Epithelial cell of esophagus (primary cell): Measurements from ENCODE around the gene RRAGC.
A peak's percentile ranks its signal among the peaks of the same experiment; 100 is the strongest.

Source experiments
- DNase-seq: peaks from one replicate; pipeline ENCODE4 v3.0.0; 2010; ENCODE audit warnings: low read depth
- H3K4me3 ChIP-seq: 2 replicates; pipeline ENCODE4 v1.5.1; 2011; ENCODE audit warnings: mild to moderate bottlenecking, low read length, control low read depth
- CTCF ChIP-seq: IDR thresholded peaks from 2 replicates; pipeline ENCODE4 v1.5.1; 2011; ENCODE audit warnings: low read depth, mild to moderate bottlenecking, low read length, control low read depth, inconsistent platforms; ENCODE audit not compliant: insufficient read depth; ENCODE audit errors: missing control alignments

RRAGC gene, protein sequence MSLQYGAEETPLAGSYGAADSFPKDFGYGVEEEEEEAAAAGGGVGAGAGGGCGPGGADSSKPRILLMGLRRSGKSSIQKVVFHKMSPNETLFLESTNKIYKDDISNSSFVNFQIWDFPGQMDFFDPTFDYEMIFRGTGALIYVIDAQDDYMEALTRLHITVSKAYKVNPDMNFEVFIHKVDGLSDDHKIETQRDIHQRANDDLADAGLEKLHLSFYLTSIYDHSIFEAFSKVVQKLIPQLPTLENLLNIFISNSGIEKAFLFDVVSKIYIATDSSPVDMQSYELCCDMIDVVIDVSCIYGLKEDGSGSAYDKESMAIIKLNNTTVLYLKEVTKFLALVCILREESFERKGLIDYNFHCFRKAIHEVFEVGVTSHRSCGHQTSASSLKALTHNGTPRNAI

GRCh38 chr1:38859561-38860453, at the start of gene RRAGC:
Gene RRAGC (minus strand): TSS chr1:38859772. CDS start chr1:38859646, 126 bp downstream.
- TF ChIP-seq CTCF = no peak
- peak; percentile 99 for DNase-seq
- peak within 1 kb of the TSS; percentile 77 for H3K4me3 ChIP-seq

DNA sequence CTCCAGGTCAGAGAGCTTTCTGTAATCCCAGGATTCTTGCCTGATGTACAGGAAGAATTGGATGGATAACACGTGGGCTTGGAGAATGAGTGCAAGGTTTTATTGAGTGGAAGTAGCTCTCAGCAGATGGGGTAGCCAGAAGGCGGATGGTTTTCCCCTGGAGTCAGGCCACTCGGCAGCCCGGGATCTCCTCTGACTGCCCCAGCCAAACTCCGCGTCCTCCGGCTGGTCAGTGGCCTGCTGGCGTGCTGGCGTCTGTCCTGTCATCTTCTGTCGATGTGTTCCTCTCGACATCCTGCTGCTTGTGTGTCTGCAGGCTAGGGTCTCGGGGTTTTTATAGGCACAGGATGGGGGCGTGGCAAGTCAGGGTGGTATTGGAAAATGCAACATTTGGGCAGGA, 49.2 kb upstream of the RRAGC start:
- DNase-seq = no peak
- no peak overlapping the region for H3K4me3 ChIP-seq
- no peak for TF ChIP-seq CTCF

- no peak for DNase-seq
- no peak for TF ChIP-seq CTCF
- H3K4me3 ChIP-seq = no peak overlapping the region
Observed at GRCh38 chr1:38905985-38906384, 46.4 kb upstream of the RRAGC start.

DNA sequence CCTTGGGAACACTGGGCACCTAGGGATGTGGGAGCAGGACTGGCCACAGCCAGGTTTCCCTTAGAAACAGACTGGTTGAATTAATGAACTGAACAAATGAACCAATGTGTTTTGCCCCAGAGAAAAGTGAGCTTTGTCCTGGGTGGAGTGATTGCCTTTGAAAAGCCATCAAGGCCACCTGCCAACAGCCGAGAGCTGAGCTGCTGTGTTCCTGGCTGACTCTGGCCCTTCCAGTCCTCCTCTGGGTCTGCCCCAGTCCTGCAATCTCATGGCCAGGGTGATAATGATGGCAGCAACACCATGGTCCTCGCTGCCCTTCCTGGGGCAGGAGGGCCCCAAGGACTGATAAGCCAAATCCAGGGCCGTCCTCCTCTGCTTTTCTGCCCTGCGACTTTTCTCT, 40.0 kb upstream of the RRAGC start:
- H3K4me3 ChIP-seq = no peak overlapping the region
- no peak for DNase-seq
- TF ChIP-seq CTCF = no peak

DNA sequence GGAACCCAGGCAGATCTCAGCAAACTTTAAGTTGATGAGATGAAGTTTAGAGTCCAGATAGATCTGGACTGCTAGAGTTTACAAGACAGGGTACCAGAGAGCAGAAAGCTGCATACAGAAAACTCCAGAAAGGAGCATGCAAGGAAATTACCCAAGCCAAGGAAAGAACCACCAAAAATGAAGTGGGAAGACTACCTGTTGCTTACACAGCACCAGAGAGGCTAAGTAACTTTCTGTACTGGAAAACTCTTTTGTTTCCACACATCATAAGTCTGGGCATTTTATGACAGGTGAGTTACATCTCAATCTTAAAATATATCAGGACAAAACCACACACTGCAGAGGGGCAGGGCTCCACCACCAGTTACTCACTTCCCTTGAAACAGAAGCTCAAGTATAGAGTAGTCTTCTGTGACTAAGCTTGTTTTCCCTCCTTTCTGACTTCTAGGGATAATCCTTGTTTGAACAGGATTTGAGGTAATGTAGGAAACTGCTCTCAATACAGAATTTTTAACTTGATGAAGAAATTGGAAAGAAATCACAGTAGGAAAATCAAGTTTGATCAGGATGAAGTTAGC, 39.2 kb upstream of the RRAGC start:
- H3K4me3 ChIP-seq = no peak overlapping the region
- TF ChIP-seq CTCF = no peak
- peak; percentile 70 for DNase-seq

DNA sequence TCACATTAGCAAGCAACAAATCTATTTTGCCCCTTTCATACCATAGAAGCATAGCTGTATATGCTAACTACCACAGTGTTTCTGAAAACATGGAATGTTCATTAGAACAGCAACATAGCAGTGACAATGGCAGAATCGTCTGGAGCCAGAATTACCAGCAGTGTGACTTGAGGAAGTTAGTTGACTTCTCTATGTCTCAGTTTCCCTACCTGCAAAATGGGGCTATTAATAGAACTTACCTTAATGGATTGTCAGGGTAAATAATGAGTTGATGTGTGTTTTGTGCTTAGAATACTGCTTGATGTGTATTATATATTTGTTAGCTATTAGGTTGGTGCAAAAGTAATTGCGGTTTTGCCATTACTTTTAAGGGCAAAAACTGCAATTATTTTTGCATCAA, 36.6 kb upstream of the RRAGC start:
- no peak for TF ChIP-seq CTCF
- H3K4me3 ChIP-seq = no peak overlapping the region
- no peak for DNase-seq
